Posterior cingulate gyrus (tissue), 11 donors: ENCODE results near the gene RNF150.
"Not testable (repeated sequence)": the region's sequence is repeated elsewhere in the genome, so short reads cannot be mapped to it uniquely, and the experiment has no call there.

Experiments used
- DNase-seq, 10 donors: peaks; one replicate each; pipeline versions ENCODE4 v3.0.0 to v3.0.0-alpha.2; 2020 to 2021; ENCODE audit warnings: mixed read lengths in 3 of 10
- intact Hi-C: fragments of 100-400 bp; cut with DNase I; formaldehyde crosslinking; loops from one replicate; pipeline ENCODE4 v1.15.1; 2023

Gene RNF150

GRCh38 chr4:141080668-141081067 lies 52.6 kb downstream of the RNF150 start:
- DNase-seq = peak in 2 of 10 donors; percentile 27 to 60
- intact Hi-C loops = no loop called here

GRCh38 chr4:141079393-141079930 lies 53.8 kb downstream of the RNF150 start:
- no peak for DNase-seq
- intact Hi-C loops = no loop called here

GRCh38 chr4:141078871-141079270 lies 54.4 kb downstream of the RNF150 start:
- no peak for DNase-seq
- intact Hi-C loops = no loop called here

- intact Hi-C loops = no loop called here
- DNase-seq = no peak
Measured at GRCh38 chr4:141077611-141078225, 55.6 kb downstream of the RNF150 start.

GRCh38 chr4:141075553-141075952 lies 57.7 kb downstream of the RNF150 start:
- no peak for DNase-seq
- intact Hi-C loops = no loop called here

- intact Hi-C loops = no loop called here
- DNase-seq = no peak
Measured at GRCh38 chr4:141074098-141074878, 59.0 kb downstream of the RNF150 start.

- intact Hi-C loops = no loop called here
- no peak for DNase-seq
Measured at GRCh38 chr4:141066690-141067089, 66.6 kb downstream of the RNF150 start.

- intact Hi-C loops = no loop called here
- DNase-seq = no peak
Measured at GRCh38 chr4:141065872-141066271, 67.4 kb downstream of the RNF150 start.

- DNase-seq = no peak
- intact Hi-C loops = no loop called here
Measured at GRCh38 chr4:141062651-141063050, 70.6 kb downstream of the RNF150 start.

- DNase-seq = no peak
- intact Hi-C loops = no loop called here
Measured at GRCh38 chr4:141058591-141059512, 74.4 kb downstream of the RNF150 start.

GRCh38 chr4:141057582-141057981 lies 75.7 kb downstream of the RNF150 start:
- no peak for DNase-seq
- intact Hi-C loops = no loop called here

- DNase-seq = no peak
- intact Hi-C loops = no loop called here
Measured at GRCh38 chr4:141056473-141056872, 76.8 kb downstream of the RNF150 start.

GRCh38 chr4:141054446-141054845 lies 78.8 kb downstream of the RNF150 start:
- no peak for DNase-seq
- intact Hi-C loops = no loop called here

- DNase-seq, intact Hi-C loops: not testable (repeated sequence)
Measured at GRCh38 chr4:141050999-141051398, 82.3 kb downstream of the RNF150 start.

- intact Hi-C loops = no loop called here
Measured at GRCh38 chr4:141047228-141047884, 85.9 kb downstream of the RNF150 start.

GRCh38 chr4:141046255-141046654 lies 87.0 kb downstream of the RNF150 start:
- intact Hi-C loops = no loop called here
- DNase-seq = peak in 1 of 10 donors; percentile 20

More at GRCh38 chr4:141047228-141047884, 85.9 kb downstream of the RNF150 start:
- no peak for DNase-seq

- intact Hi-C loops = no loop called here
Measured at GRCh38 chr4:141045848-141046247, 87.4 kb downstream of the RNF150 start.

GRCh38 chr4:141041021-141041476 lies 92.2 kb downstream of the RNF150 start:
- intact Hi-C loops = no loop called here
- DNase-seq = no peak

More at GRCh38 chr4:141045848-141046247, 87.4 kb downstream of the RNF150 start:
- no peak for DNase-seq

GRCh38 chr4:141039156-141039555 lies 94.1 kb downstream of the RNF150 start:
- no peak for DNase-seq
- intact Hi-C loops = no loop called here

GRCh38 chr4:141038428-141038827 lies 94.8 kb downstream of the RNF150 start:
- no peak for DNase-seq
- intact Hi-C loops = no loop called here
